WTC11 (cell line): Measurements from ENCODE around the gene TRIM2. TPM values are rescaled to one million over a fixed set of nuclear protein-coding genes. Genes with fewer than 3 reads are reported as not detected.

Experiments
- ATAC-seq: fragments of 200-7000 bp; cut with Tn5 transposase; 2 replicates; pipeline ENCODE4 v1.10.0; 2021; ENCODE audit warnings: mild to moderate bottlenecking, moderate library complexity
- CTCF ChIA-PET: fragments of 300-600 bp; sonication (Branson Sonifier 250); formaldehyde crosslinking; loops from one replicate; lab custom pipeline; 2021; ENCODE audit warnings: antibody characterized with exemption; lab: Charles Lee
- POLR2A ChIA-PET: fragments of 350-600 bp; sonication (Branson Sonifier 250); formaldehyde crosslinking; loops from one replicate; lab custom pipeline; 2021; ENCODE audit warnings: antibody characterized with exemption; lab: Charles Lee
- DNase-seq: peaks from one replicate; pipeline ENCODE4 v3.0.0; 2021; ENCODE audit warnings: low spot score
- H3K27ac Mint-ChIP-seq: 2 replicates; pipeline ENCODE4 v1.8.0; 2021; ENCODE audit warnings: mixed read lengths
- H3K27me3 Mint-ChIP-seq: 2 replicates; pipeline ENCODE4 v1.8.0; 2021; ENCODE audit warnings: low read depth, mild to moderate bottlenecking, moderate library complexity, mixed read lengths
- H3K36me3 Mint-ChIP-seq: 2 replicates; pipeline ENCODE4 v1.8.0; 2021; ENCODE audit warnings: mixed read lengths
- H3K4me1 Mint-ChIP-seq: 2 replicates; pipeline ENCODE4 v1.8.0; 2022; ENCODE audit warnings: mixed read lengths
- H3K4me3 Mint-ChIP-seq: 2 replicates; pipeline ENCODE4 v1.8.0; 2021; ENCODE audit warnings: mild to moderate bottlenecking, moderate library complexity, mixed read lengths
- H3K9me3 Mint-ChIP-seq: 2 replicates; pipeline ENCODE4 v1.8.0; 2021; ENCODE audit warnings: mixed read lengths
- ARID4B ChIP-seq: sonication (generic); formaldehyde crosslinking; IDR thresholded peaks from 2 replicates; pipeline ENCODE4 v1.8.0; 2023; ENCODE audit warnings: missing genetic modification reagents, mild to moderate bottlenecking, borderline replicate concordance
- CBFB ChIP-seq: sonication (generic); formaldehyde crosslinking; IDR thresholded peaks from 2 replicates; pipeline ENCODE4 v1.8.1; 2022; ENCODE audit warnings: mild to moderate bottlenecking, low read depth, missing genetic modification reagents
- CREB1 ChIP-seq: sonication (generic); formaldehyde crosslinking; IDR thresholded peaks from 2 replicates; pipeline ENCODE4 v1.8.0; 2023; ENCODE audit warnings: mild to moderate bottlenecking, missing genetic modification reagents
- CREM ChIP-seq: sonication (generic); formaldehyde crosslinking; IDR thresholded peaks from 2 replicates; pipeline ENCODE4 v1.8.1; 2022; ENCODE audit warnings: mild to moderate bottlenecking, missing genetic modification reagents, moderate library complexity
- E2F4 ChIP-seq: sonication (generic); formaldehyde crosslinking; IDR thresholded peaks from 2 replicates; pipeline ENCODE4 v1.8.1; 2022; ENCODE audit warnings: low read depth, mild to moderate bottlenecking, moderate library complexity, missing genetic modification reagents, borderline replicate concordance
- ETV6 ChIP-seq: sonication (generic); formaldehyde crosslinking; IDR thresholded peaks from 2 replicates; pipeline ENCODE4 v1.8.1; 2022; ENCODE audit warnings: mild to moderate bottlenecking, missing genetic modification reagents
- FOXJ3 ChIP-seq: sonication (generic); formaldehyde crosslinking; IDR thresholded peaks from 2 replicates; pipeline ENCODE4 v1.9.0; 2021; ENCODE audit warnings: missing genetic modification reagents, mild to moderate bottlenecking, borderline replicate concordance
- GABPB1 ChIP-seq: sonication (generic); formaldehyde crosslinking; IDR thresholded peaks from 2 replicates; pipeline ENCODE4 v1.8.1; 2023; ENCODE audit warnings: mild to moderate bottlenecking, missing genetic modification reagents
- IRF2 ChIP-seq: sonication (generic); formaldehyde crosslinking; IDR thresholded peaks from 2 replicates; pipeline ENCODE4 v1.8.0; 2022; ENCODE audit warnings: low read depth, missing genetic modification reagents, borderline replicate concordance
- JAZF1 ChIP-seq: fragments of 250-450 bp; sonication (Bioruptor Pico); IDR thresholded peaks from 2 replicates; pipeline ENCODE4 v1.9.0; 2021; ENCODE audit warnings: moderate library complexity, mild to moderate bottlenecking, inconsistent platforms
- KAT7 ChIP-seq: sonication (generic); formaldehyde crosslinking; IDR thresholded peaks from 2 replicates; pipeline ENCODE4 v1.8.1; 2023; ENCODE audit warnings: missing genetic modification reagents, mild to moderate bottlenecking, borderline replicate concordance
- NFATC4 ChIP-seq: fragments of 250-450 bp; sonication (Bioruptor Pico); IDR thresholded peaks from 2 replicates; pipeline ENCODE4 v1.9.0; 2021; ENCODE audit warnings: mild to moderate bottlenecking
- PRRX2 ChIP-seq: fragments of 250-450 bp; sonication (Bioruptor Pico); IDR thresholded peaks from 2 replicates; pipeline ENCODE4 v1.8.0; 2021; ENCODE audit warnings: mild to moderate bottlenecking
- RELA ChIP-seq: sonication (generic); formaldehyde crosslinking; IDR thresholded peaks from 2 replicates; pipeline ENCODE4 v1.8.1; 2022; ENCODE audit warnings: missing genetic modification reagents, mild to moderate bottlenecking, borderline replicate concordance
- TEAD1 ChIP-seq: sonication (generic); formaldehyde crosslinking; IDR thresholded peaks from 2 replicates; pipeline ENCODE4 v1.8.0; 2022; ENCODE audit warnings: mild to moderate bottlenecking, missing genetic modification reagents
- TP53 ChIP-seq: sonication (generic); formaldehyde crosslinking; IDR thresholded peaks from 2 replicates; pipeline ENCODE4 v1.8.1; 2023; ENCODE audit warnings: mild to moderate bottlenecking, missing genetic modification reagents
- ZNF396 ChIP-seq: fragments of 250-450 bp; sonication (Bioruptor Pico); IDR thresholded peaks from 2 replicates; pipeline ENCODE4 v1.8.0; 2021; ENCODE audit warnings: mild to moderate bottlenecking, moderate library complexity, borderline replicate concordance
- total RNA-seq: library from RNA; stranded (reverse); gene quantifications from 3 replicates; pipeline ENCODE4 v1.2.3, GENCODE V29; 2021
- TF ChIP-seq, protein P1 (sequence below): fragments of 250-450 bp; sonication (Bioruptor Pico); IDR thresholded peaks from 2 replicates; pipeline ENCODE4 v1.9.0; 2021; ENCODE audit warnings: mild to moderate bottlenecking
- TF ChIP-seq, protein P2 (sequence below): sonication (generic); formaldehyde crosslinking; IDR thresholded peaks from 2 replicates; pipeline ENCODE4 v1.8.1; 2023; ENCODE audit warnings: mild to moderate bottlenecking, missing genetic modification reagents, moderate library complexity

Gene TRIM2
- total RNA-seq, 1 experiment from 2014 or later: 54.5 TPM

GRCh38 chr4:153282023-153282422, 77.8 kb downstream of the TRIM2 start:
- Mint-ChIP-seq H3K36me3 (peaks cover 29% of the 10 kb centered on the region), H3K27ac (0 out of 2 replicates have a peak overlapping the region, but pooled peaks have one; percentile 36), H3K9me3 (peaks cover 6% of the 10 kb centered on the region), H3K27me3 (no peaks in the 10 kb centered on the region), H3K4me1 (no peaks in the 10 kb centered on the region)
- DNase-seq (no peak), ATAC-seq (no peak)
- POLR2A ChIA-PET: no interaction called here
- TF ChIP-seq GABPB1 (CRISPR knock-in tag) (no peak), NFATC4 (CRISPR knock-in tag) (no peak), TEAD1 (CRISPR knock-in tag) (no peak), ZNF396 (CRISPR knock-in tag) (no peak), TP53 (CRISPR knock-in tag) (no peak)
- TF ChIP-seq, protein P1, sequence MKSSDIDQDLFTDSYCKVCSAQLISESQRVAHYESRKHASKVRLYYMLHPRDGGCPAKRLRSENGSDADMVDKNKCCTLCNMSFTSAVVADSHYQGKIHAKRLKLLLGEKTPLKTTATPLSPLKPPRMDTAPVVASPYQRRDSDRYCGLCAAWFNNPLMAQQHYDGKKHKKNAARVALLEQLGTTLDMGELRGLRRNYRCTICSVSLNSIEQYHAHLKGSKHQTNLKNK (CRISPR knock-in tag): no peak
- TF ChIP-seq, all 79 proteins: peak for 0
- H3K4me3 Mint-ChIP-seq: no peak overlapping the region
- CTCF ChIA-PET: interaction anchor here (1.1 kb wide), 1 partner anchor 198 kb away, joined by 3 read pairs; no protein-coding TSS in a partner anchor

GRCh38 chr4:153283260-153283659, 79.0 kb downstream of the TRIM2 start:
- Mint-ChIP-seq H3K36me3 (peaks cover 29% of the 10 kb centered on the region), H3K27me3 (no peaks in the 10 kb centered on the region), H3K4me3 (no peak overlapping the region)
- DNase-seq (no peak), ATAC-seq (no peak)
- TF ChIP-seq ETV6 (no peak), CREB1 (CRISPR knock-in tag) (no peak), KAT7 (no peak), RELA (CRISPR knock-in tag) (no peak), JAZF1 (no peak), CREM (CRISPR knock-in tag) (no peak), PRRX2 (CRISPR knock-in tag) (no peak), TEAD1 (CRISPR knock-in tag) (no peak), CBFB (CRISPR knock-in tag) (no peak), ARID4B (CRISPR knock-in tag) (no peak), IRF2 (CRISPR knock-in tag) (no peak), FOXJ3 (CRISPR knock-in tag) (no peak), E2F4 (CRISPR knock-in tag) (no peak)
- TF ChIP-seq, protein P1 (CRISPR knock-in tag): no peak
- TF ChIP-seq, protein P2, sequence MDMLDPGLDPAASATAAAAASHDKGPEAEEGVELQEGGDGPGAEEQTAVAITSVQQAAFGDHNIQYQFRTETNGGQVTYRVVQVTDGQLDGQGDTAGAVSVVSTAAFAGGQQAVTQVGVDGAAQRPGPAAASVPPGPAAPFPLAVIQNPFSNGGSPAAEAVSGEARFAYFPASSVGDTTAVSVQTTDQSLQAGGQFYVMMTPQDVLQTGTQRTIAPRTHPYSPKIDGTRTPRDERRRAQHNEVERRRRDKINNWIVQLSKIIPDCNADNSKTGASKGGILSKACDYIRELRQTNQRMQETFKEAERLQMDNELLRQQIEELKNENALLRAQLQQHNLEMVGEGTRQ (CRISPR knock-in tag): no peak
- TF ChIP-seq, all 79 proteins: peak for 0
- Mint-ChIP-seq H3K27ac (no peak overlapping the region), H3K9me3 (peaks cover 6% of the 10 kb centered on the region), H3K4me1 (no peaks in the 10 kb centered on the region)
- CTCF ChIA-PET: interaction anchor here (1.0 to 1.1 kb wide), 2 partner anchors 34 to 199 kb away, joined by 3 read pairs; no protein-coding TSS in a partner anchor
- POLR2A ChIA-PET: no interaction called here
